ENCODE results near the gene HNRNPA1. TPM values are rescaled to one million over a fixed set of nuclear protein-coding genes. Genes with fewer than 3 reads are reported as not detected.
A peak's percentile ranks its signal among the peaks of the same experiment; 100 is the strongest.
"Not testable (repeated sequence)": the region's sequence is repeated elsewhere in the genome, so short reads cannot be mapped to it uniquely, and the experiment has no call there.

Gene HNRNPA1
- 521 TPM for total RNA-seq

DNA sequence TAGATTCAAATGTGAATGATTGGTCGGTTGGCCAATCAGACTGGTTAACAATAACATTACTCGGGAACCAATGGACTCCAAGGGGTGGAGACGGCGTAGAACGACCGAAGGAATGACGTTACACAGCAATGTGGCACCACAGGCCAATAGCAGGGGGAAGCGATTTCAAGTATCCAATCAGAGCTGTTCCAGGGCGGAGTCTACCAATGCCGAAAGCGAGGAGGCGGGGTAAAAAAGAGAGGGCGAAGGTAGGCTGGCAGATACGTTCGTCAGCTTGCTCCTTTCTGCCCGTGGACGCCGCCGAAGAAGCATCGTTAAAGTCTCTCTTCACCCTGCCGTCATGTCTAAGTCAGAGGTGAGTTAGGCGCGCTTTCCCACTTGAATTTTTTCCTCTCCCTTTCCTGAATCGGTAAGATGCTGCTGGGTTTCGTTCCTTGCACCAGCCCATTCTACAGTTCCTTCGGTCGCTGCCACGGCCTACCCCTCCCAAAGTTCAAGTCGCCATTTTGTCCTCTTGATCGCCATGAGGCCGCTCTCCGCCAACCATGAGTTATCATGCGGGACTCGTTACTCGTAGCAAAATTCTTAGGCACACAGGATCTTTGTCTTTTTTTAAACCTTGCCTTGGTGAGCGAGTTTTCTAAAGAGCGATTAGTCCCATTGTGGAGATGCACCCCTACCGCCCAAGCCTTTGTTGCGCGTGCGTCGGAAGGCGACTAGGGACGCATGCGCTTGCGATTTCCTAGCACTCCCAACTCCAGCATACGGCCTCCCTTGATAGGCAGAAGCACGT is at the start of gene HNRNPA1:
Gene HNRNPA1, plus strand, starts transcription at position 259 of the 793 bp plus-strand sequence. Its CDS starts 82 bp downstream, at position 341.
- peaks cover 65% of the 10 kb centered on the region for H3K4me1 ChIP-seq
- peaks cover 4 to 36% of the 10 kb centered on the region in 2 donors for H3K36me3 ChIP-seq
- TF ChIP-seq POLR2AphosphoS5 (IDR thresholded peaks at IDR 0.05; ENCODE audit: insufficient read depth in 1 of 2, low read depth in 1 of 2) (peak; percentile 7 to 92), POLR2A (IDR thresholded peaks at IDR 0.05) (peak; percentile 90 to 100)
- TF ChIP-seq, protein P1, sequence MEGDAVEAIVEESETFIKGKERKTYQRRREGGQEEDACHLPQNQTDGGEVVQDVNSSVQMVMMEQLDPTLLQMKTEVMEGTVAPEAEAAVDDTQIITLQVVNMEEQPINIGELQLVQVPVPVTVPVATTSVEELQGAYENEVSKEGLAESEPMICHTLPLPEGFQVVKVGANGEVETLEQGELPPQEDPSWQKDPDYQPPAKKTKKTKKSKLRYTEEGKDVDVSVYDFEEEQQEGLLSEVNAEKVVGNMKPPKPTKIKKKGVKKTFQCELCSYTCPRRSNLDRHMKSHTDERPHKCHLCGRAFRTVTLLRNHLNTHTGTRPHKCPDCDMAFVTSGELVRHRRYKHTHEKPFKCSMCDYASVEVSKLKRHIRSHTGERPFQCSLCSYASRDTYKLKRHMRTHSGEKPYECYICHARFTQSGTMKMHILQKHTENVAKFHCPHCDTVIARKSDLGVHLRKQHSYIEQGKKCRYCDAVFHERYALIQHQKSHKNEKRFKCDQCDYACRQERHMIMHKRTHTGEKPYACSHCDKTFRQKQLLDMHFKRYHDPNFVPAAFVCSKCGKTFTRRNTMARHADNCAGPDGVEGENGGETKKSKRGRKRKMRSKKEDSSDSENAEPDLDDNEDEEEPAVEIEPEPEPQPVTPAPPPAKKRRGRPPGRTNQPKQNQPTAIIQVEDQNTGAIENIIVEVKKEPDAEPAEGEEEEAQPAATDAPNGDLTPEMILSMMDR (IDR thresholded peaks at IDR 0.05), result no peak
- no peaks in the 10 kb centered on the region for H3K9me3 ChIP-seq
- H3K27me3 ChIP-seq, result no peaks in the 10 kb centered on the region
- intact Hi-C loops (cut with DNase I), result loop anchor here (5.0 kb wide), 1 partner anchor 77 kb away; no protein-coding TSS in a partner anchor
- H3K4me3 ChIP-seq, result peak within 1 kb of the TSS; percentile 62 to 84
- peak within 1 kb of the TSS; percentile 84 for H3K27ac ChIP-seq
- DNase-seq (ENCODE audit: extremely low spot score in 2 of 2), result peak in 1 of 2 donors; percentile 100

DNA sequence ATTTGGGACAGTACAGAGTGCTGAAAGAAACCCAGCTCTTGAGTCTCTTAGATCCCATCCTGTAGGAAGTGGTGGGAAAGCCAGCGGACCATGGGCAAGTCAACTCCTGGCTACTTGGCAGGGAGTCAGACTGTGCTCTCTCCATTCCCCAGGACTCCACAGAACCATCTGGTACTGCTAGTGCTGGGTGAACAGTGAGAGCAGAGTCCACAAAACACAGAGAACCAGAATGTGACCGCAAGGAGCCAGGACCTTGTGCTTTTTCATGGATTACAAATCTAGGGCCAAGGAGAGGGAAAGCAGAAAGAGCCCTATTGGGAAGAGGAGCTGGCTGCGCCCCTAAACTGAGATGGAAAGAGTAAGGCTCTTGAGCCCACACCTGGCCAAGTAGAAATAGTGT is 49.3 kb upstream of the HNRNPA1 start:
- H3K27ac ChIP-seq; DNase-seq (ENCODE audit: extremely low spot score in 2 of 2); H3K27me3 ChIP-seq; intact Hi-C loops (cut with DNase I); H3K36me3 ChIP-seq; H3K4me3 ChIP-seq; H3K9me3 ChIP-seq: not testable (repeated sequence)
- peaks cover 11% of the 10 kb centered on the region for H3K4me1 ChIP-seq

DNA sequence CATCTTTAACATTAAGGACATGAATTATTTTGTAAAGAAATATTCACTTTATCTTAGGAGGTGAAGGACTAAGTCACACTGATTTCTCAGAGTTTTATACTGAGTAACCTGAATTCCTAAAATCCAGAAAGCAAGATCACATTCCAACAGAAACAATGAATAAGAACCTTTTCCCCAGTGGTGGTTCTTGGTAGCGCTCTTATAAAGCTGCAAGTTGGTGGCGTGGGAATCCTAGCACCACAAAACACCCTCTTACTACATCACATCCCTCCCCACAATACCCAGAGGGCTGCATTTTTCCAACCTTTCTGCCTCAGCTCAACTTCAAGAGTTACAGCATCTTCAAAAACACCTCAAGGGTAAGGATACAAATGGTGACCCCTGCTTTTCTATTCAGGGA is 47.7 kb upstream of the HNRNPA1 start:
- H3K36me3 ChIP-seq, result no peaks in the 10 kb centered on the region
- TF ChIP-seq POLR2A (IDR thresholded peaks at IDR 0.05), result no peak
- no peak for TF ChIP-seq POLR2AphosphoS5 (IDR thresholded peaks at IDR 0.05; ENCODE audit: insufficient read depth in 1 of 2, low read depth in 1 of 2)
- TF ChIP-seq, protein P1 (IDR thresholded peaks at IDR 0.05), result no peak
- H3K4me3 ChIP-seq, result no peak overlapping the region
- H3K4me1 ChIP-seq, result peaks cover 11% of the 10 kb centered on the region
- DNase-seq (ENCODE audit: extremely low spot score in 2 of 2), result no peak
- intact Hi-C loops (cut with DNase I), result no loop called here
- H3K9me3 ChIP-seq, result no peaks in the 10 kb centered on the region
- no peak overlapping the region for H3K27ac ChIP-seq
- no peaks in the 10 kb centered on the region for H3K27me3 ChIP-seq

DNA sequence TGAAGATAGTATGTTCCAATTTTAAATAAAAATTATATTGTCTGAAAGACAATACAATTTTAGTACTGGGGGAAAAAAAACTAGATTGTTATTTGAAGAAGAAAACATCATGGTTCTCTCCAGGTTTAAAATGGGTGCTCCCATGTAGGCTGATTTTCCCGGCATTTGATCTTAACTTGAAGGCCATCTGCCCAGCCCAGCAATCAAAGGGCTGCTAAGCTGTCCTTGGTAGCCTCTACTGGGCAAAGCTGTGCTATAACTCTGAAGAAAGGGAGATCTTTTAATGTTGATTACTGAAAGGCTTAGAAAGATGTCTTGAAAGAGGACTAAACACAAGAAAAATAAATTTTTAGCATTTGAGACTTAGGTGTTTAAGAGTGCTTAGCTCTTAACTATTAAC is 42.0 kb upstream of the HNRNPA1 start:
- no peak for TF ChIP-seq POLR2A (IDR thresholded peaks at IDR 0.05)
- TF ChIP-seq, protein P1 (IDR thresholded peaks at IDR 0.05), result no peak
- TF ChIP-seq POLR2AphosphoS5 (IDR thresholded peaks at IDR 0.05; ENCODE audit: insufficient read depth in 1 of 2, low read depth in 1 of 2), result no peak
- H3K4me3 ChIP-seq, result no peak overlapping the region
- no peaks in the 10 kb centered on the region for H3K9me3 ChIP-seq
- no peak overlapping the region for H3K27ac ChIP-seq
- no peaks in the 10 kb centered on the region for H3K27me3 ChIP-seq
- peaks cover 0 to 9% of the 10 kb centered on the region in 2 donors for H3K36me3 ChIP-seq
- no peaks in the 10 kb centered on the region for H3K4me1 ChIP-seq
- intact Hi-C loops (cut with DNase I), result no loop called here
- no peak for DNase-seq (ENCODE audit: extremely low spot score in 2 of 2)

DNA sequence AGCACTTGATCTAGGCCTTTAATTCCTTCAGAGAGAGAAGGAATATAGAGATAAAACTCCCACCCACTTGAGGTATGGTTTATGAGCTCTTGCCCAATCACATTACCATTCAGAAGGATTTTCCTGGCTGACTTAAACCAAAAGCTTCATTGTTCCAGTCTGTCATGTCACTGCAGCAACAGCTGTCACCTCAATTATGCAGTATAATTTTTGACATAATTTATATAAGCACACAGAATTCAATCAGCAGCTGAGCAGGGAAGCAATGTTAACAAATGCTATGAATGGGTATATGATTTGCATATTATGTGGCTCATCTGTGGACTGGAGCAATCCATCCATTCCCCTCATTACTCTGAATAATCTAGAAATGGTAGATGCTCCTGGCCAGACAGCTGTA is 40.9 kb upstream of the HNRNPA1 start:
- no peak for DNase-seq (ENCODE audit: extremely low spot score in 2 of 2)
- Histone ChIP-seq H3K27me3 (no peaks in the 10 kb centered on the region), H3K27ac (no peak overlapping the region), H3K4me3 (no peak overlapping the region), H3K9me3 (no peaks in the 10 kb centered on the region), H3K36me3 (peaks cover 0 to 12% of the 10 kb centered on the region in 2 donors), H3K4me1 (no peaks in the 10 kb centered on the region)
- TF ChIP-seq, protein P1 (IDR thresholded peaks at IDR 0.05), result no peak
- TF ChIP-seq POLR2A (IDR thresholded peaks at IDR 0.05), result no peak
- TF ChIP-seq POLR2AphosphoS5 (IDR thresholded peaks at IDR 0.05; ENCODE audit: insufficient read depth in 1 of 2, low read depth in 1 of 2), result no peak
- intact Hi-C loops (cut with DNase I), result no loop called here
